Fibroblast of pulmonary artery (primary cell): ENCODE measurements around the gene TECR.
"Not testable (repeated sequence)": the region's sequence is repeated elsewhere in the genome, so short reads cannot be mapped to it uniquely, and the experiment has no call there.

ENCODE experiments used
- DNase-seq: peaks from one replicate; pipeline ENCODE4 v3.0.0-alpha.2; 2010; ENCODE audit warnings: low read depth
- H3K4me3 ChIP-seq: replicated peaks from 2 replicates; pipeline ENCODE4 v1.5.1; 2011; ENCODE audit warnings: low read depth, mild to moderate bottlenecking, control low read depth, low read length, moderate library complexity
- CTCF ChIP-seq: IDR thresholded peaks from 2 replicates; pipeline ENCODE4 v1.5.1; 2011; ENCODE audit warnings: mild to moderate bottlenecking, control low read depth, low read length, inconsistent platforms; ENCODE audit errors: missing control alignments

TECR gene

GRCh38 chr19:14603990-14604387 is 74.6 kb downstream of the TECR start:
- H3K4me3 ChIP-seq, result no peak overlapping the region
- no peak for DNase-seq
- TF ChIP-seq CTCF, result no peak

DNA sequence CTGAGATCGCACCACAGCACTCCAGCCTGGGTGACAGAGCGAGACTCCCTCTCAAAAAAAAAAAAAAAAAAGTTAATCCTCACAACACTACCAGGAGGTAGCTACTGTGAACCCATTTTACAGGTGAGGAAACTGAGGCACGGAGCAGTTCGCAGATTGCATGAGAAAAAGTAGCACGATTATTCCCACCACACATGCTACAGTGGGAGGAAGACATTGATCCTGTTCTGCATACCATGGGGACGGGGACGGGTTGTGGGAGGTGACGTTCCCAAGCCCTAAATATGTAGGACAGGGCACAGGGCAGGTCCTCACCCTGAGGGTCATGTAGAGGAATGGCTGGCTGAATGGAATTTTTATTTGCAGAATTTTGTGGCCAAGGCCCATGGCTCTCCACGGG is 77.2 kb downstream of the TECR start:
- no peak overlapping the region for H3K4me3 ChIP-seq
- no peak for TF ChIP-seq CTCF
- DNase-seq, result no peak

GRCh38 chr19:14611051-14611450 is 81.7 kb downstream of the TECR start:
- no peak overlapping the region for H3K4me3 ChIP-seq
- no peak for DNase-seq
- TF ChIP-seq CTCF, result no peak

DNA sequence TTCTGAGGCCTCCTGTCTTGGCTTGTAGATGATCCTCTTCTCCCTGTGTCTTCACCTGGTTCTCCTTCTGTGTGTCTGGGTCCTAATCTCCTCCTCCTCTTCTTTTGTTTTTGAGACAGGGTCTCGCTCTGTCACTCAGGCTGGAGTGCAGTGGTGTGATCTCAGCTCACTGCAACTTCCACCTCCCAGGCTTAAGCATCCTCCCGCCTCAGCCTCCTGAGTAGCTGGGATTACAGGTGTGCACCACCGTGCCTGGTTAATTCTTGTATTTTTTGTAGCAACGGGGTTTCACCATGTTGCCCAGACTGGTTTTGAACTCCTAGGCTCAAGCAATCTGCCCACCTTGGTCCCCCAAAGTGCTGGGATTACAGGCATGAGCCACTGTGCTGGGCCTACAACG is 82.8 kb downstream of the TECR start:
- not testable (repeated sequence) for DNase-seq, H3K4me3 ChIP-seq

- no peak for TF ChIP-seq CTCF
- no peak for DNase-seq
- H3K4me3 ChIP-seq, result no peak overlapping the region
These were observed 83.3 kb downstream of the TECR start for GRCh38 chr19:14612657-14613056.

DNA sequence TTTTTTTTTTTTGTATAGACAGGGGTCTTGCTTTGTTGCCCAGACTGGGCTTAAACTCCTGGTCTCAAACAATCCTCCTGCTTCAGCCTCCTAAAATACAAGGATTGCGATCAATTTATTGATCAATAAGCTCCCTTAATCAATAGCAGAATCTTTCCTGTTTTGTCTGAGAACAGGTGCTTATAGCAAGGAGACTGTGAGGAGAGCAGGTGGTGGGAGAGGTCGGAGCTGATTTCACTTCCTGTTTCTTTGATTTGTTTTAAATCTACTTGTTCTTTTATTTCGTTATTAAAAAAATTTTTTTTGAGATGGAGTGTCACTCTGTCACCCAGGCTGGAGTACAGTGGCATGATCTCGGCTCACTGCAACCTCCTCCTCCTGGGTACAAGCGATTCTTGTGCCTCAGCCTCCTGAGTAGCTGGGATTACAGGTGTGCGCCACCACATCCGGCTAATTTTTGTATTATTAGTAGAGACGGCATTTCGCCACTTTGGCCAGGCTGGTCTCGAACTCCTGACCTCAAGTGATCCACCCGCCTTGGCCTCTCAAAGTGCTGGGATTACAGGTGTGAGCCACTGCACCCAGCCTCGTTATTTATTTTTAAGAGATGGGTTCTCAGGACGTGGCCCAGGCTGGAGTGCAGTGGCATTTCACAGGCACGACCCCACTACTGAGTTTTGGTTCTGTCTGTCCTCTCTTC is 84.2 kb downstream of the TECR start:
- DNase-seq, H3K4me3 ChIP-seq: not testable (repeated sequence)

DNA sequence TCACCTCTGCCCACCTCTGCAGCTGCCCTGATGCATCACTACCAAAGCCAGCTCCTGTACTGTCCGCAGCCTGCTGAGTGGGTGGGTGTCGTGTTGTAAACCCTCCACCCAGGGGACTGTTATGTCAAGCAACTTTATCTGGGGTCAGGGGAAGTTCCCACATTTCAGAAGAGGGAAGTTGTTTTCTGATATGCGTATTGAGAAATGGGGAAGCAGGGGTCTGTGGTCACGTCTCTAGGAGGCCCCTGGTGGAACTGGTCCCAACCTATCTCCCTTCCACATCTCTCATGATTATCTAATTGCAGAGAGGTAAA is 84.7 kb downstream of the TECR start:
- no peak overlapping the region for H3K4me3 ChIP-seq
- no peak for TF ChIP-seq CTCF
- no peak for DNase-seq
